ENCODE data around the gene PPP1CB. TPM values are rescaled to one million over a fixed set of nuclear protein-coding genes. Genes with fewer than 3 reads are reported as not detected.
A peak's percentile ranks its signal among the peaks of the same experiment; 100 is the strongest.

PPP1CB gene
- total RNA-seq = 253 and 272 TPM in 2 replicates

GRCh38 chr2:28751252-28751955 is at the start of gene PPP1CB:
PPP1CB (plus strand) TSS chr2:28751830; CDS start chr2:28752125, 295 bp downstream.
- no peaks in the 10 kb centered on the region for H3K9me3 Mint-ChIP-seq
- DNase-seq (ENCODE audit: low spot score) = peak; percentile 97
- intact Hi-C loops (cut with micrococcal nuclease) = loop anchor here (1.0 to 2.0 kb wide), 3 partner anchors 70 to 136 kb away; no protein-coding TSS in a partner anchor
- no peaks in the 10 kb centered on the region for H3K27me3 Mint-ChIP-seq (ENCODE audit: low read depth)
- H3K27ac Mint-ChIP-seq = peak within 1 kb of the TSS; percentile 96
- peaks cover 44% of the 10 kb centered on the region for H3K4me1 Mint-ChIP-seq (ENCODE audit: low read depth)
- H3K4me3 Mint-ChIP-seq (ENCODE audit: low read depth) = peak within 1 kb of the TSS; percentile 90
- H3K36me3 Mint-ChIP-seq (ENCODE audit: low read depth) = peaks cover 41% of the 10 kb centered on the region

GRCh38 chr2:28702415-28702861 is 49.2 kb upstream of the PPP1CB start:
- intact Hi-C loops (cut with micrococcal nuclease) = no loop called here
- Mint-ChIP-seq H3K9me3 (peaks cover 16% of the 10 kb centered on the region), H3K27me3 (ENCODE audit: low read depth) (no peaks in the 10 kb centered on the region), H3K36me3 (ENCODE audit: low read depth) (no peaks in the 10 kb centered on the region), H3K4me1 (ENCODE audit: low read depth) (peaks cover 3% of the 10 kb centered on the region), H3K27ac (no peak overlapping the region), H3K4me3 (ENCODE audit: low read depth) (no peak overlapping the region)
- no peak for DNase-seq (ENCODE audit: low spot score)

- DNase-seq (ENCODE audit: low spot score) = no peak
- Mint-ChIP-seq H3K27me3 (ENCODE audit: low read depth) (no peaks in the 10 kb centered on the region), H3K4me1 (ENCODE audit: low read depth) (peaks cover 3% of the 10 kb centered on the region), H3K9me3 (peaks cover 16% of the 10 kb centered on the region), H3K36me3 (ENCODE audit: low read depth) (no peaks in the 10 kb centered on the region), H3K27ac (no peak overlapping the region), H3K4me3 (ENCODE audit: low read depth) (no peak overlapping the region)
- intact Hi-C loops (cut with micrococcal nuclease) = no loop called here
These were observed 48.8 kb upstream of the PPP1CB start for GRCh38 chr2:28702878-28703277.

- Mint-ChIP-seq H3K4me3 (ENCODE audit: low read depth) (no peak overlapping the region), H3K27ac (no peak overlapping the region), H3K36me3 (ENCODE audit: low read depth) (no peaks in the 10 kb centered on the region), H3K9me3 (peaks cover 16% of the 10 kb centered on the region), H3K27me3 (ENCODE audit: low read depth) (no peaks in the 10 kb centered on the region), H3K4me1 (ENCODE audit: low read depth) (peaks cover 3% of the 10 kb centered on the region)
- DNase-seq (ENCODE audit: low spot score) = no peak
- intact Hi-C loops (cut with micrococcal nuclease) = no loop called here
These were observed 47.0 kb upstream of the PPP1CB start for GRCh38 chr2:28704621-28705020.

- Mint-ChIP-seq H3K36me3 (ENCODE audit: low read depth) (no peaks in the 10 kb centered on the region), H3K27ac (no peak overlapping the region), H3K9me3 (peaks cover 16% of the 10 kb centered on the region), H3K4me1 (ENCODE audit: low read depth) (peaks cover 3% of the 10 kb centered on the region), H3K27me3 (ENCODE audit: low read depth) (no peaks in the 10 kb centered on the region), H3K4me3 (ENCODE audit: low read depth) (no peak overlapping the region)
- no peak for DNase-seq (ENCODE audit: low spot score)
- intact Hi-C loops (cut with micrococcal nuclease) = no loop called here
These were observed 45.7 kb upstream of the PPP1CB start for GRCh38 chr2:28705751-28706440.

GRCh38 chr2:28707592-28707991 is 44.0 kb upstream of the PPP1CB start:
- Mint-ChIP-seq H3K4me1 (ENCODE audit: low read depth) (peaks cover 8% of the 10 kb centered on the region), H3K27ac (no peak overlapping the region), H3K4me3 (ENCODE audit: low read depth) (no peak overlapping the region), H3K27me3 (ENCODE audit: low read depth) (no peaks in the 10 kb centered on the region), H3K36me3 (ENCODE audit: low read depth) (no peaks in the 10 kb centered on the region), H3K9me3 (peaks cover 16% of the 10 kb centered on the region)
- intact Hi-C loops (cut with micrococcal nuclease) = no loop called here
- no peak for DNase-seq (ENCODE audit: low spot score)

- intact Hi-C loops (cut with micrococcal nuclease) = no loop called here
- Mint-ChIP-seq H3K36me3 (ENCODE audit: low read depth) (no peaks in the 10 kb centered on the region), H3K4me3 (ENCODE audit: low read depth) (no peak overlapping the region), H3K27me3 (ENCODE audit: low read depth) (no peaks in the 10 kb centered on the region), H3K4me1 (ENCODE audit: low read depth) (peaks cover 12% of the 10 kb centered on the region), H3K27ac (no peak overlapping the region), H3K9me3 (peaks cover 16% of the 10 kb centered on the region)
- DNase-seq (ENCODE audit: low spot score) = no peak
These were observed 42.5 kb upstream of the PPP1CB start for GRCh38 chr2:28709101-28709500.

- Mint-ChIP-seq H3K4me1 (ENCODE audit: low read depth) (peaks cover 9% of the 10 kb centered on the region), H3K27me3 (ENCODE audit: low read depth) (no peaks in the 10 kb centered on the region), H3K4me3 (ENCODE audit: low read depth) (no peak overlapping the region), H3K36me3 (ENCODE audit: low read depth) (no peaks in the 10 kb centered on the region), H3K27ac (no peak overlapping the region), H3K9me3 (peaks cover 7% of the 10 kb centered on the region)
- DNase-seq (ENCODE audit: low spot score) = no peak
- intact Hi-C loops (cut with micrococcal nuclease) = no loop called here
These were observed 41.1 kb upstream of the PPP1CB start for GRCh38 chr2:28710545-28710944.

- Mint-ChIP-seq H3K27me3 (ENCODE audit: low read depth) (no peaks in the 10 kb centered on the region), H3K4me1 (ENCODE audit: low read depth) (peaks cover 20% of the 10 kb centered on the region), H3K36me3 (ENCODE audit: low read depth) (no peaks in the 10 kb centered on the region), H3K9me3 (no peaks in the 10 kb centered on the region), H3K4me3 (ENCODE audit: low read depth) (no peak overlapping the region), H3K27ac (peak overlapping the region; percentile 54)
- no peak for DNase-seq (ENCODE audit: low spot score)
- intact Hi-C loops (cut with micrococcal nuclease) = no loop called here
These were observed 37.9 kb upstream of the PPP1CB start for GRCh38 chr2:28713577-28714298.

GRCh38 chr2:28716265-28716865 is 35.3 kb upstream of the PPP1CB start:
- H3K9me3 Mint-ChIP-seq = no peaks in the 10 kb centered on the region
- H3K4me1 Mint-ChIP-seq (ENCODE audit: low read depth) = peaks cover 19% of the 10 kb centered on the region
- H3K27me3 Mint-ChIP-seq (ENCODE audit: low read depth) = no peaks in the 10 kb centered on the region
- H3K36me3 Mint-ChIP-seq (ENCODE audit: low read depth) = no peaks in the 10 kb centered on the region
- no peak overlapping the region for H3K4me3 Mint-ChIP-seq (ENCODE audit: low read depth)
- no peak for DNase-seq (ENCODE audit: low spot score)
- intact Hi-C loops (cut with micrococcal nuclease) = no loop called here
- no peak overlapping the region for H3K27ac Mint-ChIP-seq

- Mint-ChIP-seq H3K9me3 (no peaks in the 10 kb centered on the region), H3K4me3 (ENCODE audit: low read depth) (no peak overlapping the region), H3K27ac (peak overlapping the region; percentile 43), H3K27me3 (ENCODE audit: low read depth) (no peaks in the 10 kb centered on the region), H3K4me1 (ENCODE audit: low read depth) (peaks cover 15% of the 10 kb centered on the region), H3K36me3 (ENCODE audit: low read depth) (no peaks in the 10 kb centered on the region)
- intact Hi-C loops (cut with micrococcal nuclease) = no loop called here
- DNase-seq (ENCODE audit: low spot score) = no peak
These were observed 34.3 kb upstream of the PPP1CB start for GRCh38 chr2:28717339-28717758.

- Mint-ChIP-seq H3K27ac (no peak overlapping the region), H3K4me3 (ENCODE audit: low read depth) (no peak overlapping the region), H3K27me3 (ENCODE audit: low read depth) (no peaks in the 10 kb centered on the region), H3K4me1 (ENCODE audit: low read depth) (peaks cover 12% of the 10 kb centered on the region), H3K36me3 (ENCODE audit: low read depth) (no peaks in the 10 kb centered on the region), H3K9me3 (no peaks in the 10 kb centered on the region)
- intact Hi-C loops (cut with micrococcal nuclease) = no loop called here
- no peak for DNase-seq (ENCODE audit: low spot score)
These were observed 31.3 kb upstream of the PPP1CB start for GRCh38 chr2:28720345-28720744.
